Right lobe of liver (tissue), 4 donors: ENCODE results near the gene TRIM73.
"Not testable (repeated sequence)": the region's sequence is repeated elsewhere in the genome, so short reads cannot be mapped to it uniquely, and the experiment has no call there.

Source experiments
- POLR2A ChIP-seq: fragments of 450-650 bp; IDR thresholded peaks from one replicate; pipeline ENCODE4 v1.6.1; 2017; ENCODE audit warnings: antibody characterized with exemption, mild to moderate bottlenecking
- TF ChIP-seq, protein P1 (sequence below), 4 donors: fragments of 200-600 bp in 3 of 4; fragments of 450-650 bp in 1 of 4; IDR thresholded peaks; one replicate each; pipeline versions ENCODE4 v1.5.1 to v1.8.0; 2016 to 2022; ENCODE audit warnings: antibody characterized with exemption in 4 of 4, mild to moderate bottlenecking in 2 of 4
- donor health status: DM: no; HTN: no; CAD: no.
- donor health status: DM: no; HTN: no; CAD: no.
- donor health status: DM: no; HTN: yes; CAD: no.

- TF ChIP-seq POLR2A: not testable (repeated sequence)
- TF ChIP-seq, protein P1, sequence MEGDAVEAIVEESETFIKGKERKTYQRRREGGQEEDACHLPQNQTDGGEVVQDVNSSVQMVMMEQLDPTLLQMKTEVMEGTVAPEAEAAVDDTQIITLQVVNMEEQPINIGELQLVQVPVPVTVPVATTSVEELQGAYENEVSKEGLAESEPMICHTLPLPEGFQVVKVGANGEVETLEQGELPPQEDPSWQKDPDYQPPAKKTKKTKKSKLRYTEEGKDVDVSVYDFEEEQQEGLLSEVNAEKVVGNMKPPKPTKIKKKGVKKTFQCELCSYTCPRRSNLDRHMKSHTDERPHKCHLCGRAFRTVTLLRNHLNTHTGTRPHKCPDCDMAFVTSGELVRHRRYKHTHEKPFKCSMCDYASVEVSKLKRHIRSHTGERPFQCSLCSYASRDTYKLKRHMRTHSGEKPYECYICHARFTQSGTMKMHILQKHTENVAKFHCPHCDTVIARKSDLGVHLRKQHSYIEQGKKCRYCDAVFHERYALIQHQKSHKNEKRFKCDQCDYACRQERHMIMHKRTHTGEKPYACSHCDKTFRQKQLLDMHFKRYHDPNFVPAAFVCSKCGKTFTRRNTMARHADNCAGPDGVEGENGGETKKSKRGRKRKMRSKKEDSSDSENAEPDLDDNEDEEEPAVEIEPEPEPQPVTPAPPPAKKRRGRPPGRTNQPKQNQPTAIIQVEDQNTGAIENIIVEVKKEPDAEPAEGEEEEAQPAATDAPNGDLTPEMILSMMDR (IDR thresholded peaks at IDR 0.05): not testable (repeated sequence)
Observed at GRCh38 chr7:75415829-75416373, 20.5 kb downstream of the TRIM73 start.
